Kidney epithelial cell (primary cell): ENCODE data around the gene TRERF1. TPM values are rescaled to one million over a fixed set of nuclear protein-coding genes. Genes with fewer than 3 reads are reported as not detected.

Experiments
- DNase-seq: peaks from one replicate; pipeline ENCODE4 v3.0.0-alpha.2; 2010; ENCODE audit warnings: low read depth
- H3K27me3 ChIP-seq: 2 replicates; pipeline ENCODE4 v1.6.0; 2011; ENCODE audit warnings: low read length; ENCODE audit not compliant: control insufficient read depth, insufficient read depth
- H3K36me3 ChIP-seq: 2 replicates; pipeline ENCODE4 v1.5.1; 2011; ENCODE audit warnings: low read length; ENCODE audit not compliant: control insufficient read depth, insufficient read depth
- H3K4me3 ChIP-seq: 2 replicates; pipeline ENCODE4 v1.5.1; 2011; ENCODE audit warnings: low read depth, mild to moderate bottlenecking, control low read depth, low read length
- CTCF ChIP-seq: IDR thresholded peaks from 2 replicates; pipeline ENCODE4 v1.5.1; 2011; ENCODE audit warnings: mild to moderate bottlenecking, moderate library complexity, low read length, control low read depth, inconsistent platforms; ENCODE audit not compliant: insufficient read depth, poor library complexity, severe bottlenecking
- total RNA-seq: library from RNA; depleted of rRNA; stranded (reverse); fragments of >200 nt; gene quantifications from 2 replicates; pipeline ENCODE4 v1.2.3, GENCODE V29; 2015

The TRERF1 gene
- total RNA-seq, 1 donor from 2014 or later, result 1.4 TPM

DNA sequence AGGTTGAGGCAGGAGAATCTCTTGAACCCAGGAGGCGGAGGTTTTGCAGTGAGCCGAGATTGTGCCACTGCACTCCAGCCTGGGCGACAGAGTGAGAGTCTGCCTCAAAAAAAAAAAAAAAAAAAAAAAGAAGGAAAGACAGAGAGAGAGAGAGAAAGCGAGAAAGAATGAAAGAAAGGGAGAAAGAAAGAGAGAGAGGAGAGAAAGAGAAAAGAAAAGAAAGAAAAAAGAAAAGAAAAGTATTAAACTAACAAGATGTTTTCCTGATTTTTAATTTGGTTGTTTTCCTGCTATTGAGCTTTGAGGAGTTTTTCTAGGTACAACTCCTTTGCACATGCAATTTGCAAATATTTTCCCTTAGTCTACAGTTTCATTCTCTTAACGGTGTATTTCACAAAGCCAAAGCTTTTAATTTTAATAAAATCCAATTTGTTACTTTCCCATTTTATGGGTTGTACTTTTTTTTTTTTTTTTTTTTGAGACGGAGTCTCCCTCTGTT is 10.8 kb upstream of the TRERF1 start:
- no peak for DNase-seq
- no peak for TF ChIP-seq CTCF
- Histone ChIP-seq H3K36me3 (no peaks in the 10 kb centered on the region), H3K4me3 (no peak overlapping the region), H3K27me3 (no peaks in the 10 kb centered on the region)

DNA sequence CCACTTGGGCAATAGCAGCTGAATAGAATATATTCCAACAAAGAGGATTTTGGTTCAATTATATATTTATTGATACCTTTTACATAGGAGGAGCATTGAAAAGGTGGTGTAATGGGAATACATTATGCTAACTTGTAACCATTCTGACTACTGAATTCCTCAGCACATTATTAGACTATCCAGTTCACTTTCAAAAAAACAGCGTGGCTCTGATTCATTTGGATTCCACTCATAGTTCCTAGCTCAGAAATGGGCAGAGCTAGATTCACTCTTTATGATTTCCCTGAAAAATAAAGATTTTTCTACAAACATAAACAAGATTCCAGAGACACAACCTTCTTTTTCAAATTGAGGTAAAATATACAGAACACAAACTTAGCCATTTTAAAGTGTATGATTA is 9.2 kb upstream of the TRERF1 start:
- no peak for DNase-seq
- Histone ChIP-seq H3K27me3 (no peaks in the 10 kb centered on the region), H3K36me3 (no peaks in the 10 kb centered on the region), H3K4me3 (no peak overlapping the region)
- no peak for TF ChIP-seq CTCF

DNA sequence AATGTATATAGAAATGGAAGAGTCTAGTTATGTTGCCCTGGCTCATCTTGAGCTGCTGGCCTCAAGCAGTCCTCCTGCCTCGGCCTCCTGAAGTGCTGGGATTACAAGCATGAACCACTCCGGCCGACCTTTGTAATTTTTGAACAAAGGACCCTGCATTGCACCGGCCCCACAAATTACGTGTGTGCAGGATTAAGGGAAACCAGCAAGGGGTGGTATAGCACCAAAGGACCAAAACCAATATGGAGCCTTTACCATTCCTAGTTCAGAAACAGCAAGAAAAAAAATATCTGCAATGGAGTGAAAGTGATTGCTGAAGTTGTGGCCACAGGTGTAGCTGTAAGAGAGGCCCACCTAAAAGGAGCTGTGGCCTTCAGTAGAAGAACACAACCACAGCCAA is 8.2 kb upstream of the TRERF1 start:
- Histone ChIP-seq H3K4me3 (no peak overlapping the region), H3K27me3 (no peaks in the 10 kb centered on the region), H3K36me3 (no peaks in the 10 kb centered on the region)
- TF ChIP-seq CTCF, result no peak
- no peak for DNase-seq

- DNase-seq, result no peak
- H3K4me3 ChIP-seq, result no peak overlapping the region
- no peaks in the 10 kb centered on the region for H3K36me3 ChIP-seq
- no peak for TF ChIP-seq CTCF
- H3K27me3 ChIP-seq, result no peaks in the 10 kb centered on the region
Observed at GRCh38 chr6:42454428-42454791, 2.7 kb upstream of the TRERF1 start.

GRCh38 chr6:42453654-42454427 is 2.1 kb upstream of the TRERF1 start:
- H3K27me3 ChIP-seq, result no peaks in the 10 kb centered on the region
- H3K36me3 ChIP-seq, result no peaks in the 10 kb centered on the region
- no peak for TF ChIP-seq CTCF
- no peak for DNase-seq
- peak overlapping the region; percentile 56 for H3K4me3 ChIP-seq
